K562 (cell line): ENCODE measurements around the gene RUNDC3A. TPM values are rescaled to one million over a fixed set of nuclear protein-coding genes. Genes with fewer than 3 reads are reported as not detected.

Source experiments
- ATAC-seq: fragments of 200-7000 bp; cut with Tn5 transposase; 3 replicates; pipeline ENCODE4 v1.9.1; 2020; ENCODE audit warnings: moderate library complexity
- BruUV-seq: library from RNA; stranded (reverse); fragments of 400-500 nt; replicated peaks from 2 replicates; lab custom pipeline; 2021; lab: Mats Ljungman, UMichigan
- CTCF ChIA-PET: fragments of 300-600 bp; formaldehyde crosslinking; extraction: SDS; loops from one replicate; lab custom pipeline; 2021; ENCODE audit warnings: low intra/inter-chr PET ratio; lab: Yijun Ruan, JAX
- POLR2A ChIA-PET: fragments of 300-600, 350-650 bp; sonication (Branson Sonifier 250); formaldehyde crosslinking; extraction: SDS; loops from one replicate; lab custom pipeline; 2021; ENCODE audit warnings: antibody characterized with exemption, inconsistent platforms; lab: Yijun Ruan, JAX
- DNase-seq, 4 experiments: peaks; one replicate each; pipeline versions ENCODE4 v3.0.0 to v3.0.0-alpha.2; 2011 to 2018; ENCODE audit warnings: low spot score in 3 of 4, mixed read lengths in 3 of 4; ENCODE audit errors: extremely low read depth in 1 of 4
- FAIRE-seq: peaks from 2 replicates; lab custom pipeline; 2011; peaks lifted over from hg19 to GRCh38; lab: Jason Lieb, UNC
- H2AFZ ChIP-seq: 2 replicates; pipeline ENCODE4 v1.6.0; 2011; ENCODE audit warnings: low read depth, low read length, control low read depth, inconsistent platforms
- H3K27ac ChIP-seq: fragments of 200-600 bp; 3 replicates; pipeline ENCODE4 v1.8.0; 2011; ENCODE audit warnings: low read depth, mild to moderate bottlenecking, control low read depth, inconsistent platforms, low read length, moderate library complexity, mixed read lengths; ENCODE audit errors: extremely low read depth
- H3K27me3 ChIP-seq, 2 experiments: fragments of 300-600 bp in 1 of 2; 2 replicates in 1 of 2; 3 replicates in 1 of 2; pipeline versions ENCODE4 v1.6.0 to v1.8.0; 2011; ENCODE audit warnings: inconsistent platforms in 2 of 2, low read length in 2 of 2, mild to moderate bottlenecking in 1 of 2, mixed read lengths in 1 of 2, moderate library complexity in 1 of 2; ENCODE audit not compliant: control insufficient read depth in 2 of 2, insufficient read depth in 2 of 2
- H3K36me3 ChIP-seq: fragments of 300-600 bp; 3 replicates; pipeline ENCODE4 v1.8.0; 2011; ENCODE audit warnings: mild to moderate bottlenecking, low read length, inconsistent platforms; ENCODE audit not compliant: control insufficient read depth, insufficient read depth
- H3K4me1 ChIP-seq, 2 experiments: fragments of 200-600 bp in 1 of 2; replicated peaks in 1 of 2; 2 replicates in 1 of 2; 3 replicates in 1 of 2; pipeline versions ENCODE4 v1.5.1 to v1.8.0; 2011; ENCODE audit warnings: inconsistent platforms in 2 of 2, low read length in 2 of 2, mild to moderate bottlenecking in 1 of 2, mixed read lengths in 1 of 2, moderate library complexity in 1 of 2; ENCODE audit not compliant: control insufficient read depth in 2 of 2, insufficient read depth in 2 of 2
- H3K4me2 ChIP-seq: 2 replicates; pipeline ENCODE4 v1.6.1; 2011; ENCODE audit warnings: low read length, control low read depth, inconsistent platforms, mixed read lengths; ENCODE audit not compliant: insufficient read depth
- H3K4me3 ChIP-seq: fragments of 200-600 bp; sonication (generic), shearing (Covaris generic); 2 replicates; pipeline ENCODE4 v1.5.1; 2016; ENCODE audit warnings: control low read depth, inconsistent platforms
- H3K79me2 ChIP-seq: fragments of 200-600 bp; 3 replicates; pipeline ENCODE4 v1.8.0; 2011; ENCODE audit warnings: low read length, inconsistent platforms; ENCODE audit not compliant: control insufficient read depth, insufficient read depth
- H3K9ac ChIP-seq, 2 experiments: 2 replicates each; pipeline versions ENCODE4 v1.6.0 to v1.6.1; 2011; ENCODE audit warnings: low read depth in 2 of 2, low read length in 2 of 2, control low read depth in 1 of 2, inconsistent platforms in 1 of 2, mild to moderate bottlenecking in 1 of 2, mixed read lengths in 1 of 2; ENCODE audit not compliant: insufficient read depth in 1 of 2
- H3K9me1 ChIP-seq: one replicate; pipeline ENCODE4 v1.6.0; 2011; ENCODE audit warnings: inconsistent platforms, mild to moderate bottlenecking, low read length, moderate library complexity; ENCODE audit not compliant: control insufficient read depth, insufficient read depth
- H3K9me3 ChIP-seq: replicated peaks from 2 replicates; pipeline ENCODE4 v1.5.1; 2011; ENCODE audit warnings: low read depth, low read length, inconsistent platforms; ENCODE audit not compliant: control insufficient read depth, insufficient read depth
- H4K20me1 ChIP-seq: replicated peaks from 2 replicates; pipeline ENCODE4 v1.6.1; 2011; ENCODE audit warnings: low read length, inconsistent platforms, mixed read lengths; ENCODE audit not compliant: control insufficient read depth, insufficient read depth
- ADNP ChIP-seq: fragments of 200-800 bp; sonication (Bioruptor generic); IDR thresholded peaks from 2 replicates; pipeline ENCODE4 v1.6.1; 2016; ENCODE audit warnings: missing genetic modification characterization, missing compliant biosample characterization
- GATA2 ChIP-seq: sonication (generic); formaldehyde crosslinking; IDR thresholded peaks from 2 replicates; pipeline ENCODE4 v1.4.0; 2020; ENCODE audit warnings: mild to moderate bottlenecking, missing genetic modification reagents
- GATAD2A ChIP-seq: fragments of 450-650 bp; IDR thresholded peaks from 2 replicates; pipeline ENCODE4 v1.6.1; 2017
- OTX1 ChIP-seq: fragments of 450-650 bp; formaldehyde crosslinking; IDR thresholded peaks from 2 replicates; pipeline ENCODE4 v1.4.0; 2022; ENCODE audit warnings: mild to moderate bottlenecking
- RHOXF2B ChIP-seq: fragments of 250-450 bp; sonication (Bioruptor Pico); conservative IDR thresholded peaks from 2 replicates; pipeline ENCODE4 v1.5.1; 2021
- SRSF1 ChIP-seq: fragments of 200-400 bp; formaldehyde crosslinking; IDR thresholded peaks from 2 replicates; pipeline ENCODE4 v1.6.1; 2017; ENCODE audit warnings: mild to moderate bottlenecking, low read depth, low read length, moderate library complexity
- TARDBP ChIP-seq: fragments of 450-650 bp; IDR thresholded peaks from 2 replicates; pipeline ENCODE4 v1.6.1; 2016
- ZNF274 ChIP-seq: IDR thresholded peaks from 2 replicates; pipeline ENCODE4 v1.6.1; 2011; ENCODE audit warnings: low read depth, mild to moderate bottlenecking, low read length, moderate library complexity, borderline replicate concordance
- WGBS: fragments of 100-300 bp; shearing (Covaris generic); methylation state at CpG from one replicate; pipeline ENCODE4 v1.1.6; 2016; ENCODE audit warnings: low coverage, mixed read lengths; ENCODE audit not compliant: insufficient coverage; ENCODE audit errors: missing lambda C conversion rate; 5-methylcytosine and 5-hydroxymethylcytosine counted together
- in situ Hi-C: fragments of 300-500 bp; cut with MboI; formaldehyde crosslinking; loops from 4 replicates; pipeline ENCODE4 v1.15.0; 2018; ENCODE audit warnings: inconsistent platforms, mixed read lengths
- intact Hi-C: fragments of 100-400 bp; cut with micrococcal nuclease; formaldehyde crosslinking; loops from 2 replicates; pipeline ENCODE4 v1.14.2; 2022
- polyA plus RNA-seq, 8 experiments: library from polyadenylated mRNA; depleted of rRNA in 4 of 8; stranded (reverse) in 5 of 8; unstranded in 3 of 8; fragments of >200 nt; fragmentation: Nextera tagmentation in 2 of 8; fragmentation: Illumina TruSeq in 1 of 8; extraction: Ambion mirVana in 2 of 8; extraction: Trizol in 1 of 8; gene quantifications; 2 replicates each; pipeline versions ENCODE4 v1.2.1 to v1.2.3, GENCODE V29; 2011 to 2014; ENCODE audit warnings: inconsistent platforms in 1 of 8, missing spikeins in 1 of 8
- total RNA-seq, 7 experiments: library from RNA; depleted of rRNA in 6 of 7; stranded (reverse); fragments of >200 nt in 6 of 7; fragmentation: Illumina TruSeq in 2 of 7; extraction: Trizol in 2 of 7; gene quantifications; 2 replicates each; pipeline versions ENCODE4 v1.2.1 to v1.2.3, GENCODE V29; 2011 to 2021; ENCODE audit warnings: low replicate concordance in 1 of 7
- TF ChIP-seq, protein P1 (sequence below): sonication (generic); formaldehyde crosslinking; IDR thresholded peaks from 2 replicates; pipeline ENCODE4 v1.8.1; 2023; ENCODE audit warnings: mild to moderate bottlenecking, missing genetic modification reagents

Gene RUNDC3A
- total and polyA plus RNA-seq, 9 of the 15 experiments (the other 6 are each of a cell fraction or from before 2014, with no cell fraction given), result not detected

DNA sequence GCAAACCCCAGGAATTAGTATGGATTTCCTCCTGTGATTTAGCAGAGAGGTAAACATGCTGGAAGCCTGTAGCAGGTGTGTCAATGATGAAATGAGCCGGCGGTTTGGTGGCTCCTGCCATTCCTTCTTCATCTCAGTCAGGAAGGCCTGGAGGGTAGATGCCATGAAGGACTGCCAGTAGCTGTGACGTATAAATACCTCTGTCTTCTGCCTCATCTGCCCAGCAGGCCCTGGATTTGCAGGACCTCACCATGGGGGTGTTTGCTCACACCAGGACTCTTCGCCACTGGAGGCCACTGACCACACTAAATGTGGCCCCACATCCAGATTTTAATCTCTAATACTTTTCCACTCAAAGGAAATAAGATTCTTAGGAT lies 24.4 kb upstream of the RUNDC3A start:
- H3K4me2 ChIP-seq, result no peak overlapping the region
- no peak for FAIRE-seq
- H3K27me3 ChIP-seq, result no peaks in the 10 kb centered on the region
- H3K9me1 ChIP-seq, result no peaks in the 10 kb centered on the region
- DNase-seq, result no peak
- H3K36me3 ChIP-seq, result no peaks in the 10 kb centered on the region
- intact Hi-C loops, result no loop called here
- in situ Hi-C loops, result no loop called here
- no peak overlapping the region for H2AFZ ChIP-seq
- no peaks in the 10 kb centered on the region for H4K20me1 ChIP-seq
- 80% methylated on average over 4 of the region's 4 CpGs for WGBS
- no peak overlapping the region for H3K4me3 ChIP-seq
- H3K4me1 ChIP-seq, result peaks cover 59 to 70% of the 10 kb centered on the region in 2 experiments
- no peak overlapping the region for H3K27ac ChIP-seq
- ChIA-PET POLR2A (interaction anchor here (0.6 kb wide), 1 partner anchor 73 kb away, joined by 3 read pairs; no protein-coding TSS in a partner anchor), CTCF (no interaction called here)
- H3K79me2 ChIP-seq, result no peaks in the 10 kb centered on the region
- H3K9me3 ChIP-seq, result no peaks in the 10 kb centered on the region
- no peak for TF ChIP-seq OTX1
- TF ChIP-seq GATAD2A, result no peak
- TF ChIP-seq, protein P1, sequence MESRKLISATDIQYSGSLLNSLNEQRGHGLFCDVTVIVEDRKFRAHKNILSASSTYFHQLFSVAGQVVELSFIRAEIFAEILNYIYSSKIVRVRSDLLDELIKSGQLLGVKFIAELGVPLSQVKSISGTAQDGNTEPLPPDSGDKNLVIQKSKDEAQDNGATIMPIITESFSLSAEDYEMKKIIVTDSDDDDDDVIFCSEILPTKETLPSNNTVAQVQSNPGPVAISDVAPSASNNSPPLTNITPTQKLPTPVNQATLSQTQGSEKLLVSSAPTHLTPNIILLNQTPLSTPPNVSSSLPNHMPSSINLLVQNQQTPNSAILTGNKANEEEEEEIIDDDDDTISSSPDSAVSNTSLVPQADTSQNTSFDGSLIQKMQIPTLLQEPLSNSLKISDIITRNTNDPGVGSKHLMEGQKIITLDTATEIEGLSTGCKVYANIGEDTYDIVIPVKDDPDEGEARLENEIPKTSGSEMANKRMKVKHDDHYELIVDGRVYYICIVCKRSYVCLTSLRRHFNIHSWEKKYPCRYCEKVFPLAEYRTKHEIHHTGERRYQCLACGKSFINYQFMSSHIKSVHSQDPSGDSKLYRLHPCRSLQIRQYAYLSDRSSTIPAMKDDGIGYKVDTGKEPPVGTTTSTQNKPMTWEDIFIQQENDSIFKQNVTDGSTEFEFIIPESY (CRISPR knock-in tag), result no peak
- TF ChIP-seq RHOXF2B (CRISPR knock-in tag), result no peak
- 0 out of 2 replicates have a peak, but pooled peaks have one; percentile 24 for TF ChIP-seq ADNP (tag)
- TF ChIP-seq GATA2 (CRISPR knock-in tag), result 0 out of 2 replicates have a peak, but pooled peaks have one; percentile 9
- no peak for TF ChIP-seq ZNF274
- no peak for TF ChIP-seq TARDBP
- TF ChIP-seq SRSF1, result no peak
- ATAC-seq, result no peak
- H3K9ac ChIP-seq, result no peak overlapping the region
- no TSS peak for BruUV-seq
